Germinal center (tissue), 1 donor: ENCODE results near the gene KCNIP4.

Experiments
- DNase-seq: peaks from one replicate; pipeline ENCODE4 v3.0.0; 2012; ENCODE audit warnings: mixed read lengths, low spot score

The KCNIP4 gene

DNA sequence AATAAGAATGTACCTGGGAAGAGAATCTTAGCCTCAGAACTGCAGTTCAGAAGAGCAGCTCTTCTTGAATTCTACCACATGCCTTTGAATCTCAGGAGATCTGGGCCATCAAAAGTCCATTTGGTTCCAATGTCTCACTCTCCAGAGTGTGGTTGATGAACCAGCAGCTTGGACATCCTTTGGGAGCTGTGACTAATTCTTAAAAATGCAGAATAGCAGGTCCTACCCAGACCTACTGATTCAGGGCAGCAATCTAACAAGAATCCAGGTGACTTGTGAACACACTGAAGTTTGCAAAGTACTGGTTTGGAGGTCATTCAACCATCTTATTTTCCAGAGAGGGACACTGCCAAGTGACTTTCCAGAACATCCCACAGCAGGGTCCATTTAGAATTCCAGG lies 1003.6 kb downstream of the KCNIP4 start:
- no peak for DNase-seq

DNA sequence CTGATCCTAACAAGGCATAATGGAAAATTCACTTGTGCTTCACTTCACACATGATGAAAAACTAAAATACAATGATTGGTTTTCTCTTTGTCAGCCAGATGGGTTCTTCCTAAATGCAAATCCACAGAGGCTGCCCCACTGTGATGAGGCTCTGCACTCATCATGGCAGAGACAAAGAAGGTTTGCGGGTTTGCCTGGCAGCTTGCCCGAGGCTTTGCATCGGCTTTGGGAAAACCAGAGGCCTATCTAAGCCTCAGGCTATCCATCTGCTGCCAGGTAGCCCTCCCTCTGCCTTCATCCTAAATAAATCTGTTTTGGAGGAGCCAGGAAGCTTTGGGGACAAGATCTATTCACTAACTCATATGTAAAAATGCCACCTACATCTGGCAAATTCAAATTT lies 1004.1 kb downstream of the KCNIP4 start:
- no peak for DNase-seq

DNA sequence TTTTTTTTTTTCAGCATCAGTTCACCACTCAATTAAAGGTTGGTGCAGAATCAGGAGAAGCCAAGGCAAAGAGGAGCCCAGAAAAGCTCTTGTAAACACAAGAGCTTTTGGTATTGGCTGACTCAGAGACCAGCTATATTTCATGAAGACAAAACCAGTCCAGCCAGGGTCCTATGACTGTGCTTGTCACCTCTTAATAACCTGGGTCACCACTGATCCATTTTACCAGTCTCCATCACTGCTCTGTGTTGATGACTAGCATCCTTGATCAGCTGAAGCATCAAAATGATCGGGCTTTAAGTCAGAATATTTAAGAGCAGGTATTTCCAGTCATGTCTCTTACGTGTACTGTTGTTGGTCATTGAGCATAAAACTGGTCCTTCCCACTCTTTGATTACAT lies 1010.4 kb downstream of the KCNIP4 start:
- DNase-seq, result no peak

DNA sequence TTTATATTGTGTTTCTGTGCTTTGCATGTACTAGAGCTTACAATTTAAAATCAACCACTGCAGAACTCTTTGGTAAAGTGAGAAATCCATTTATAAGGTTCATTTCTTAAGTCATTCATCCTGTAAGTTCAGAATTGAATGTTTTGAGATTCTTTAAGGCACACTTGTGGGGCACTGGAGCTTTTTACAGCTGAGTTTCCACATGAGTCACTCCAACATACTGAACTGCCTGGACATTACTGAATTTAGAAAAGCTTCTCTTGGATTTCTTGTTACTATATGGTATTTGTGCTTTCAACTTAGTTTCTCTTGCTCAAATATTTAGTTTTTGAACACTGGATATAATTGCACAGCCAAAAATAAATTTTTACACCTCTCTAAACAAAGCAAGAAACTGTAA lies 1022.0 kb downstream of the KCNIP4 start:
- no peak for DNase-seq

DNA sequence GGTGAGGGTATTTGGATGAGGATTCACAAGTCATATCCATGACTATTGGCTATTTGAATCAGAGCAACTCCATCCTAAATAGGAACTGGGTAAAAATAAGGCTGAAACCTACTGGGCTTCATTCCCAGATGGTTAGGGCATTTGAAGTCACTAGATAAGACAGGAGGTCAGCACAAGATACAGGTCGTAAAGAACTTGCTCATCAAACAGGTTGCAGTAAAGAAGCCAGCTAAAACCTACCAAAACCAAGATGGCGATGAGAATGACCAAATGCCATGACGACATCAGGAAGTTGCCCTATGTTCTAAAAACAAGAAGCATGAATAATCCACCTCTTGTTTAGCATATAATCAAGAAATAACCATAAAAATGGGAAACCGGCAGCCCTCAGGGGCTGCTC lies 1023.4 kb downstream of the KCNIP4 start:
- no peak for DNase-seq

DNA sequence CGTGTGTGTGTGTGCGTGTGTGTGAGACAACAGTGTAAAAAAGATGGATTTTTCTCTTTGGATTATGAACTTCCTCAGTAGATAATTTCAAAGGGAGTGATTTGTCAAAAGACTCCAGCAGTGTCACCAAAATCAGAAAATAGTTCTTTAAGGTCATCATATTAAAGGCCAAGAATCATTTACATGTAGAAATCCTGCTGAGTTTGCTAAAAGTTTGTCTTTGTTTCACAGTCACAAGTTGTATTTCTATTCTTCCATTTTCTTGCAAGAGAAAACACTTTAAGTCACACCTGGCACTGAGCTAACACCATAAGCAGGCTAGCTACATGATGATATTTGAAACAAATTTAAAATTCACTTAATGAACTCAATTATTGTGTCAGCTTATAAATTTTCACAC lies 1025.6 kb downstream of the KCNIP4 start:
- DNase-seq, result no peak

DNA sequence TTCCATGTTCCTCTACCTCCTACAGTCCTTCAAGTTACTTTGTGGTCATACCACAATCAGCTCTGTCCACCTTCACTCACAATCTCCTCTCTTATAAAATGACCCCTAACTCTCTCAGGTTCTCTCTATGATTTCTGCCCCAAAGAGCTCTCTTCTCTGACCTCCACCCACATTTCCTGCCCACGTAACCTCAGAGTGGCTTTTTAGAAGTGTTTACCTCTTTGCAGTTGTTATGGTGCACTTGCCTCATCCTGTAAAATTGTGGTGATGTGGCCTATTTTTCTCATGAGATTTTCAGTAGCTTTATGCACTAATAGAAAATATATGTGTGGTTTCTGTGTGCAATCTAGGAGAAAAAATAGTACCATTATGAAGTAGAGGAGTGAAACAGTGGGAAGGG lies 1032.5 kb downstream of the KCNIP4 start:
- no peak for DNase-seq

DNA sequence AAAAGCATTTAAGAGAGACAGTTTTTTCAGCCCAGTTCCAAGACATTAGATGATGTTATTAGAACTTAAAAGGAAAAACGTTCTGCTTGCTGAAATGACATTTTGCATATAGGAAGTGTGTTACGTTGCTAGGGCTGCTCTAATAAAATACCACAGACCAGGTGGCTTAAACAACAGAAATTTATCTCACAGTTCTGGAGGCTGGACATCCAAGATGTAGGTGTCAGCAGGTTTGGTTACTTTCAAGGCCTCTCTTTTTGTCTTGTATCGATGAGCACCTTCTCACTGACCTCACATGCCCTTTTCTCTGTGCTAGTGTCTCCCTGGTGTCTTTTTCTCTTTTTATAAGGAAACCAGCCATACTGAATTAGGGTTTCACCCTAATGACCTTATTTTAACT lies 1043.6 kb downstream of the KCNIP4 start:
- no peak for DNase-seq

DNA sequence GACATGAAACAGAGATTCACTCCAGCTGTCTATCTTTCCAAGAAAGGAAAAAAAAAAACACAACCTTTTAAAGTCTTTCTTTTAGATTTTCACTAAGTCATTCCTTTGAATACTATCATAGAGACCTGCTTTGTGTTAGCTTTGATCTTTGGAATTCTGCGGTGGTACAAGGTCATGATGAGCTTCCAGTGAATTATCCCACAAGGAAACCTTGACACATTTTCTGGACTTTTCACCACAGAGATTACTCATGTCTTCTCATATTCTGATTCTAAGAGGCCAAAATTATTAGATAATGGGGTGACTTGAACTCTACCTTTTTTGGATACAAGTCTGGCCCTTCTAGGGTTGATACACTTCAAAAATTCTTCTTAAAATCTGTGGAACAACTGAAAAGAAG lies 1046.7 kb downstream of the KCNIP4 start:
- no peak for DNase-seq

DNA sequence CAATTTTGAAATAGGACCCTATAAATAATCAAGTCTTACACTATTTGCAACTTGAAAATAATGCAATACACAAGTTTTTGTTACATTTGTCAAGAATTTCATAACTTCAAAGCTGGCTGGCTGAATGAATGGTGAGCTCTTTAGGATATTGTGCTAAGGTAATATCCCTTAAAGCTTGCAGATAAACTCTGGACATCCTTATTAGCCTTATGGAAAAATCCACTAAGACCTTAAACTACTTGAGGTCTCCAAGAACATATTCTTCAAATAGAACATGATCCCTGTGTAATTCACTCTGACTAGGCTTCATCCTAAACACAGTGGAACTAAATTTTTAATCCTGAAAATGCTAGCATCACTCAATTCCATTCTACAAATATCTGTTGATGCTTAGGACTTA lies 1049.0 kb downstream of the KCNIP4 start:
- no peak for DNase-seq

DNA sequence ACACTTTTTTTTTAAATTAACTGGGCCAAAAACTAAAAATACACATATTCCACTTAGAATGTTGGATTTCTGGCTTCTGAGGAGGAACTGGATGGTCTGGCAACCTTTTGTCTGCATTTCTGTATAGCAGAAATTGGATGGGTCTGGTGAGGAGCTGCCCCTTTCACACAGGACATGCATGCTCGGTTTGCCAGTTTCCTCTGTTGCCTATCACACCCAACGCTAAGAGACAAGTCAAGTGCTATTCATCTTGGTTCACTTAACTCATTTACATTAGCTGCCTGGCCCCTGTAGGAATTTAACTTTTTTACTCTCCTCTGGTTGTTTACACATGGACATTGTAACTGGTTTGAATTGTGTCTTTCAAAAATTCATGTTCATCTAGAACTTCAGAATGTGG lies 1052.6 kb downstream of the KCNIP4 start:
- no peak for DNase-seq

DNA sequence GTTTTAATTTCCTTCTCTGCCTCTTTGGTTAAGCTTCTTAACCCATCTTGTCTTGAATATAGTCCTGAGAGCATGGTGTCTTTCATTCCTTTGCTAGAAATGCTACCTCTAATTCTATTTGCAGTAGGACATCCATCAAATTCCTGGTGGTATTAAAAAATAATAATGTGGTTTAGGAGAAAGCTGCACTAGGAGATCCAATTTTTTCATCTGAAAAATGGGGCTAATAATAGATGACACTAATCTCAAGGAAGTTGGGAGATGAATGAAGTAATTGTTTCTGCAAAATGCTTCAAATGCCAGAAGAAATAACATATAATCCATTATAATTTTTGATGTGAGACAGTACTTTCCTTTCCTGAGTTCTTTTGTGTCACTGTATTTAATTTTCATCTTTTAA lies 1053.4 kb downstream of the KCNIP4 start:
- DNase-seq, result no peak

DNA sequence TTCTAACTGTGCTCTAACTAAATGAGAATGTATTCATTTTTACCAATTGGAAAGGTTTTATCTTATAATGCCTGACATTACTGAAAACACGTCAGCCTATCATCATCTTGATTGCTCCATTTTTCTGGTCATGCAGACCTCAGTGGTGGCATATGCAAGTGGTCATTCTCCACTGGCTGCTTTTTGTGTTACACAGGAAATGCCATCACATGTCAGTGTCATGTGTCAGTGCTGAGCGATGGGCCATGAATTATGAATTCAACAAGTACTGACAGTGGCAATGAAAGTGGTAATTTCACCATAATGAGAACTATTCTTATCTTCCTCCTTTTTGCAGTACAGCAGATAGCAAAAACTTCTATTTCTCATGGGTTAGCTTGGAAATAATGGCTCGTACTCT lies 1057.8 kb downstream of the KCNIP4 start:
- no peak for DNase-seq

DNA sequence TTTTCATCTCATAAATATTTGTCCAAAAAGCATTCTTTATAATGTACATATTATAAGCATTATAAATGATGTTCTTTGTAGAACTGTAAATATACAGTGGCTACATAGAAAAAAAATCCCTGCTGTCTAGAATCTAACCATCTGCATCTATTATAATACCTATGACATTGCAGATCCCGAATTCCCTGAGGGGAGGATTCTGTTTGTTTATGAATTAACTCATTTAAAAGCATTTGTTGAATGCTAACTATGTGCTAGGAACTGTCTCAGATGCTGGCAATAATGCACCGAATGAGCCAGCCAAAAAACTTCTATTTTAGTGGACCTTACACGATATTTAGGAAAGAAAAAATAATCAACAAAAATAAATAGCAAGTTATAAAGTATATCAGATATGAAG lies 1058.7 kb downstream of the KCNIP4 start:
- no peak for DNase-seq

DNA sequence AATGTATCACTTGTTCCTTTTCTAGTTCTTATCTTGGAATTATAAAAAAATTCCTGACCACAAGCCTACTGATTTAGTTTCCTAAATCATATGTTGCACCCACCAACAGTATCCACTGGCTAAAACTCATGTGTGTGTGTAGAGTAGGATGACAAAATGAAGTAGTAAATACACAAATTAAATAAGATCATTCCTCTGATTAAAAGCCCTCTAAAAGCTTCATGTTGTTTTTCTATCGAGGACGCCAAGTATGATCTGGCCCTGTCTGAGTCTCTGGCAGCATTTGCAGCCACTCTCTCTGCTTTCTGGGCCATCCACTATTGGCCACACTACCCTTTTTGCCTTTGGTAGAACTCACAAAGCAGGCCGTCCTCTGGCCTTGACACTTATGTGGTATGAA lies 1064.9 kb downstream of the KCNIP4 start:
- no peak for DNase-seq

DNA sequence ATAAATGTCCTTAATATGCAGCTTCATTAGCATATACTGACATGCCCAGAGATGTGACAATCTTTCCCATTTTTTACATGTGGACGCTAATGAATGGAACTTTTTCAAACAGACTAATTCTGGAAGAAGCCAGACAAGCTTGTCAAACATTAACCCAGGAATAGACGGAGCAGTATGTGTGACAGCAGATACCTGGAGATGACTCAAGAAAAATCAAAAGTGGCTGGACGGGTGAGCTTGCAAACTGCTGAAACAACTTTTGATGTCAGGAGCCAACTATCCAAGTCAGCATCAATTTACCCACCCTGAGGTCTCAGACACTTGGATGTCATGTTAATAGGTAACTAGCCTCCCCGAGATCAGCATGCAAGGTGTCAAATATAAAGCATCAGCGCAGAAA lies 1065.3 kb downstream of the KCNIP4 start:
- DNase-seq, result no peak

DNA sequence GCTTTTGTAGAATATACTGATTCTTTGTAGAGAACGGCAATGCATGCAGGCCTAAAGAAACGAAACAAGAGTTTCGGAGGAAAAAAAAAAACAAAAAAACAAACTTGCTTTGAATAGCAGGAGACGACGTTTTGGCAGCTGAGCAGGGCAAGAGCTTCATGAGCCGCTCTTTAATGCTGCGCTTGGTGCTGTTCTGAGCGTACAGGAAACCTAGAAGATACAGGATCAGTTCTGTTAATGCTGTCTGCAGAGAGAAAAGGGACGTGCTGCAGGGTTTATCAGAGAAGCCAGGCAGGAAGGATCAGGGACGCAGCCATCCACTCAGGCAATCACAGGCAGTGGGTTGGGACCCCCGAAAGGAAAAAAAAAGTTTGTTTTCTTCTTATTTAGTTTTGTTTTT lies 1066.1 kb downstream of the KCNIP4 start:
- no peak for DNase-seq

DNA sequence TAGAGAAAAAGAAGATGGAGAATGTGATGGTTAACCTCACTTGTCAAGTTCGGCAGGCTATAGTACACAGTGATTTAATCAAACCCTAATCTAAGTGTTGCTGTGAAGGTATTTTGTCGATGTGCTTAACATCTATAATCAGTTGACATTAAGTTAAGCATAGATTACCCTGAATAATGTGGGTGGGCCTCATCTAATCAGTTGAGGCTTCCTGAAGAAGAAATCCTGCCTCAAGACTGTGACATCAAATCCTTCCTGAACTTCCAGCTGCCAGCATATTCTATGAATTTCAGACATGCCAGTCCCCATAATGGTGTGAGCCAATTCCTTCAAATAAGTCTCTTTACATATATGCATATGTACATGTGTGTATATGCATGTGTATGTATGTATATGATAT lies 1066.9 kb downstream of the KCNIP4 start:
- DNase-seq, result no peak

DNA sequence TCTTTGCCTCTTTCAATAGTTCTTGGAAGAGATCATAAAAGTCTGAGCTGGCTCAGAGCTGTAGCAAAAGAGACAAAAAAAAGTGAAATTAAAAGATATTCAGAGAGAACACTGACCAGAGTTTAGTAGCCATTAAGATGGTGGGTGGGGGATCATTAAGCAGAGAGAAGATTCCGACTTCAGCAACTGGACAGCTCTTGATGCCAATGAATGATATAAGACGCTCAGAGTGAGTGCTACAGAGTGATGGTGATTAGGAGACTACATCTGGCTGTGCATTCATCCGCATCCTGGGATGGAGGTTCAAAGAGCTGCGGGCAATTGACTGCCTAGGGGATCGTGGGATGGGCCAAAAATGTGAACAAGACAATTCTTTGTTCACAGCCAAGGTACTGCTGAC lies 1069.8 kb downstream of the KCNIP4 start:
- DNase-seq, result no peak

DNA sequence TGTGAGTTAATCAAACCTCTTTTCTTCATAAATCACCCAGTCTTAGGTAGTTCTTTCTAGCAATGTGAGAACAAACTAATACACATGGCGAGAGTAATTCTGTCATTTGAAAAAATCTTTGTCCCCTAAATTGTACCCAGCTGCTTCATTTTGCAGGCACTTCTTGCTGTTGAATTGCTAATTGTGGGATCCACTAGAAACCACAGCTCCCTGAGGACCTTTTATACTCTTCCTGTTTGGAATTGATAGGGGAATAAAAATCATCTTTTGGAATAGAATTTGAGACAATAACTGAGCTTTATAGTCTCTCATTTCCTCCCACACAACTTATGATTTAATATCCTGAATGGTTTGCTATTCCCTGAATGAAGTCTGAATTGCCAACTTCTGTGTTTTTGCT lies 1078.1 kb downstream of the KCNIP4 start:
- no peak for DNase-seq

DNA sequence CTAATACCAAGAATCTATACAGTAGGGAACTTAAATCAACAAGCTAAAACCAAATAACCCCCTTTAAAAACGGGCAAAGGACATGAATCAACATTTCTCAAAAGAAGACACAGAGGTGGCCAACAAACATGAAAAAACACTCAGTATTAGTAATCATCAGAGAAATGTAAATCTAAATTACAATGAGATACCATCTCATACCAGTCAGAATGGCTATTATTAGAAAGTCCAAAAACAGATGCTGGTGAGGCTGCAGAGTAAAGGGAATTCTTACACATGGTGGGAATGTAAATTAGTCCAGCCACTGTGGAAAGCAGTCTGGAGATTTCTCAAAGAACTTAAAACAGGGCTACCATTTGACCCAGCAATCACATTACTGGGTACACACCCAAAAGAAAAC lies 1080.5 kb downstream of the KCNIP4 start:
- no peak for DNase-seq

DNA sequence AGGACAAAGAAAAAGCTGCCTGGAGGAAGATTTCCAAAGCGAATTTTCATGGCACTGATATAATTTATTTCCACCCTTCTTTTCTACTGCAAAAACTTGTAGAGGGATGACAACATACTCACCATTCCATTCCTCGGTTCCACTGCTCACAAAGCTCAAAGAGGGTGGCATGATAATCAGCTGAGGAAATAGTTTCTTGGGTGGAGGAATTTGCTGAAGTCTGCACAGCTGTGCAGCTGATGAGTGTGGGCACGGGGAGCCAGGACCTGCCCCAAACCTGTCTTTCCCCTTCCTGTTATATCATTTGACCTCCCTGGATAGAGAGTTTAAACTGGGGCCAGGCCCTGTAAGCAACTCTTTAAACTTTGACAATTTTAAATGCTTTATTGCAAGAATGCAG lies 1087.7 kb downstream of the KCNIP4 start:
- DNase-seq, result no peak

DNA sequence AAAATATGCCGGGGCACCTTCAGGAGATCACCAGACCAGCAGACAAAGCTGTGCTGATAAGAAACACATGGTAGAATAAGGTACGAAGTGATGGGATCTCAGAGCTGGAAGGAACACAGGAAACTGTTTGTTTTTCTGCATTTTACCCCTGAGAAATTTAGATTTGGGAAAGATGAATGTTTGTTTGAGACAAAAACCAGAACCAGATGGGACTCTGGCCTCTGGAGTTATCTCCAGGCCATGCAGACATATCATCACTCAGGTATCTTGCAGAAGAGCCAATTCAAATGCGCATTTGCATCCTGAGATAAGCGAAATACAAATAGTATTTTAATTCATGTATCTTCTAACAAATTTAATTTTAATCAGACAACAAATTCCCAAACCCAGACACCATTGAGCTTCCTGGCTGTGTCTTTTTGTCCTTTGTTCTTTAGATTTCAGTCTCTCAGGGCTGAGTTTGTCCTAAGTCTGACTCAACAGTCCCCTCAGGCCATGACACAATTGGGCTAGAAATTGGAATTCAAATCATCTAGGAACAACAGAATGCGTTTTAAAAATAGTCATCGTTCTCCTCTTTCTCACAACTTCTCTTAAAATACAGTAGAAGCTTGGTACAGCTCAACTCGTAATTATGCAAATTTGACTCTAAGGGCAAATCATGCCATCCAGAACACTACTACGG lies 1089.3 kb downstream of the KCNIP4 start:
- DNase-seq, result no peak

DNA sequence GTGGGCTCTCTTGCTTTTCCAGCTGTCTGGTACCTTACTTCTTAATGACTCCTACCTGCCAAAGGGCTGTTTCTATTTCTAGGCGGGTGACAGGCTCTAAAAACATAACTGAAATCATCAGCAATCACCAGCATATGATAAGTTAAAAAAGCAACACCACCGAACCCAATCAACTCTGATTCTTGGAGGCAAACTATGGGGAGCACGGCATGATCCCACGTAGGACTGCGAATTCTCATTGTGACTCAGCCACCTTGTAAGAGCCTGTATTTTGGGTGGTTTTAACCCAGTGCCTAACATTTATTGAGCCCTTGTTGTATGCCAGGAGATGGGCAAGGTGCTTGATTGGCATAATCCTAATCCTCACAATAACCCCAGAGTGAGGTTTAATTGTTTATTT lies 1091.5 kb downstream of the KCNIP4 start:
- no peak for DNase-seq
